ENCODE measurements around the gene LRG1.

LRG1 gene

DNA sequence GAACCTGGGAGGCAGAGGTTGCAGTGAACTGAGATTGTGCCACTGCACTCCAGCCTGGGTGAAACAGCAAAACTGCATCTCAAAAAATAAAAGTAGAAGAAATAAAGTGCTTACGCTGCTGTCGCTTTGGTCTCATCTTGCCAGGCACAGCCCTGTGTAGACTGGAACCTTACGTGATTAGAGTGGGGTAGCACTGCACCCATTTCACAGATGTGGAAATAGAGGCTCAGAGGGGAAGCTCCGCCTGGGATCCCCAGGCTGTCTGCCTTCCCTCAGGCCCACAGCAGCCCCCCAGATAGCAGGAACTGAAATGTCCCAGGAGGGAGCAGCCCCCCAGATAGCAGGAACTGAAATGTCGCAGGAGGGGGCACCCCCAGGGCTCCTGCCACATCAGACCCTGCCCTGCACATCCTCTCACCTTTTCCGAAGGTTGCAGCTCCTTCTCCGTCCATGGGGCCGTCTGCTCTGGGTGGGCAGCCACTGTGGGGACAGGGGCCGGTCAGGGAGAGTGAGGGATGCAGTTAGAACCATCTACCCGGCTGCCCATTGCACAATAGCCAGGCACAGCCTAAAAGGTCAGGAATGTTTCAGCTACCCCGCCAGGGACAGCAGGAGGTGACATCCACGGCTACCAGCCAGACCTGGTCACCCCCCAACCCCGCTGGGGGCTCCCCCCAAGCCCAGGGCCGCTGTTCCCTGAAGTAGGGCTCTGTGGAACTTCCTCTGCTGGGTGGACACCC lies 23.5 kb downstream of the LRG1 start:
- no peak overlapping the region for H3K27ac Mint-ChIP-seq
- H3K27me3 Mint-ChIP-seq: peaks cover 54% of the 10 kb centered on the region
- no peak for ATAC-seq
- no peaks in the 10 kb centered on the region for H3K9me3 Mint-ChIP-seq
- H3K4me1 Mint-ChIP-seq: no peaks in the 10 kb centered on the region
- no peak overlapping the region for H3K4me3 Mint-ChIP-seq
- no peaks in the 10 kb centered on the region for H3K36me3 Mint-ChIP-seq

GRCh38 chr19:4515732-4516131 lies 24.1 kb downstream of the LRG1 start:
- H3K9me3 Mint-ChIP-seq: no peaks in the 10 kb centered on the region
- no peak overlapping the region for H3K27ac Mint-ChIP-seq
- no peak for ATAC-seq
- H3K36me3 Mint-ChIP-seq: no peaks in the 10 kb centered on the region
- H3K4me1 Mint-ChIP-seq: no peaks in the 10 kb centered on the region
- peaks cover 48% of the 10 kb centered on the region for H3K27me3 Mint-ChIP-seq
- no peak overlapping the region for H3K4me3 Mint-ChIP-seq

GRCh38 chr19:4513248-4513647 lies 26.6 kb downstream of the LRG1 start:
- H3K27ac Mint-ChIP-seq: no peak overlapping the region
- H3K9me3 Mint-ChIP-seq: no peaks in the 10 kb centered on the region
- H3K27me3 Mint-ChIP-seq: peaks cover 26% of the 10 kb centered on the region
- H3K36me3 Mint-ChIP-seq: no peaks in the 10 kb centered on the region
- ATAC-seq: no peak
- H3K4me1 Mint-ChIP-seq: no peaks in the 10 kb centered on the region
- H3K4me3 Mint-ChIP-seq: no peak overlapping the region

- Mint-ChIP-seq H3K4me3 (no peak overlapping the region), H3K36me3 (no peaks in the 10 kb centered on the region), H3K27ac (no peak overlapping the region), H3K27me3 (peaks cover 15% of the 10 kb centered on the region), H3K4me1 (no peaks in the 10 kb centered on the region), H3K9me3 (no peaks in the 10 kb centered on the region)
- no peak for ATAC-seq
Observed at GRCh38 chr19:4512070-4512469, 27.8 kb downstream of the LRG1 start.

- ATAC-seq: no peak
- Mint-ChIP-seq H3K36me3 (peaks cover 4% of the 10 kb centered on the region), H3K27me3 (peaks cover 9% of the 10 kb centered on the region), H3K4me1 (no peaks in the 10 kb centered on the region), H3K9me3 (no peaks in the 10 kb centered on the region), H3K4me3 (no peak overlapping the region), H3K27ac (no peak overlapping the region)
Observed at GRCh38 chr19:4511300-4512054, 28.4 kb downstream of the LRG1 start.

DNA sequence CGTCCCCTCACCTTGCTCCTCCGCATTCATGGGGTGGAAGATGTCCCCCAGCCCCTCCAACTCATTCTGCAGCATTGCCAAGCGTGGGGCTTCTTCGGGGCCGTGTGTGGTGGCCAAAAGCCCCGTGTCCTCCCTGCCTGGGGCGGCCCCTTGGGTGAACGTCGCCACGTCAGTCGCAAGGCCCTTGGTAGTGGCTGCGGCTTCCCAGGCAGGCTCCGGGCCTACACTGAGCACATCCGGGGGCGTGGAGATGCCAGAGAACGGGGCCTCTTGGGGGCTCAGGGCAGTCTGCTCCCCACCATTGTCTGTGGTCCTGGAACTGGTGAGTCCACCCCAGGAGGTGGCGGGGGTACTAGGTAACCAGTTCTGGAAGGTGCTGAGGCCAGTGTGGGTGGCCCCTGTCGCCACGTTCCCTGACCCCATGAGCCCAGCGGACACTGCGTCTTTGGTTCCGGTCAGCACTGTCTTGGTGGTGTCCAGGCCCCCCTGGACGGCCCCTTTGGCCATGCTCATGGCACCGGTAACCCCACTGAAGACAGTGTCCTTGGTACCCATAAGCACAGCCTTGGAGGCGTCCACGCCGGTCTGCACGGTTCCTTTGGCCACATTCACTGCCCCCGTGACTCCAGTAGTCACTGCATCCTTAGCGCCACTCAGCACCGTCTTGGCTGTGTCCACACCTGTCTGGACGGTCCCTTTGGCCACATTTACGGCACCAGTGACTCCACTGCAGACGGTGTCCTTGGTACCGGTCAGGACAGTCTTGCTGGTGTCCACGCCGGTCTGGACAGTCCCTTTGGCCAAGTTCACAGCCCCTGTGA lies 29.2 kb downstream of the LRG1 start:
- Mint-ChIP-seq H3K4me3 (no peak overlapping the region), H3K9me3 (peaks cover 2% of the 10 kb centered on the region), H3K27me3 (peaks cover 8% of the 10 kb centered on the region), H3K36me3 (peaks cover 12% of the 10 kb centered on the region), H3K4me1 (no peaks in the 10 kb centered on the region), H3K27ac (no peak overlapping the region)
- peak; percentile 13 for ATAC-seq

DNA sequence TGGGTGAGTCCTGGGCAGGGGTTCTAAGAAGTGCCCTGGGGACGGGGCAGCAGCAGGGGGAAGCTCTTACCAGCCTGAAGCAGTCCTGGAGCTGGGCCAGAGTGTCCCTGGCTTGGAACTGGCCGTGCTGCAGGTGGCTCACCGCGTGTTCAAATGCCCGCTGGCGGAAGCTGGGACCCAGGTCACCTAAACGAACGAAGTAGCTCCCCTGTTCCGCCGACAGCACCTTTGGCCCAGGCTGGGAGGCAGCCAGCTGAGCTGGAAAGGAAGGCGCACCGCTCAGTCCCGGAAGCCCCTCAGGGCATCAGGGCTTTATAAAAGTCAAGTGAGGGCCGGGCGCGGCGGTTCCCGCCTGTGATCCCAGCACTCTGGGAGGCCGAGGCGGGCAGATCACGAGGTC lies 31.1 kb downstream of the LRG1 start:
- H3K4me1 Mint-ChIP-seq: no peaks in the 10 kb centered on the region
- ATAC-seq: no peak
- no peak overlapping the region for H3K4me3 Mint-ChIP-seq
- no peak overlapping the region for H3K27ac Mint-ChIP-seq
- peaks cover 2% of the 10 kb centered on the region for H3K9me3 Mint-ChIP-seq
- peaks cover 26% of the 10 kb centered on the region for H3K36me3 Mint-ChIP-seq
- peaks cover 7% of the 10 kb centered on the region for H3K27me3 Mint-ChIP-seq

DNA sequence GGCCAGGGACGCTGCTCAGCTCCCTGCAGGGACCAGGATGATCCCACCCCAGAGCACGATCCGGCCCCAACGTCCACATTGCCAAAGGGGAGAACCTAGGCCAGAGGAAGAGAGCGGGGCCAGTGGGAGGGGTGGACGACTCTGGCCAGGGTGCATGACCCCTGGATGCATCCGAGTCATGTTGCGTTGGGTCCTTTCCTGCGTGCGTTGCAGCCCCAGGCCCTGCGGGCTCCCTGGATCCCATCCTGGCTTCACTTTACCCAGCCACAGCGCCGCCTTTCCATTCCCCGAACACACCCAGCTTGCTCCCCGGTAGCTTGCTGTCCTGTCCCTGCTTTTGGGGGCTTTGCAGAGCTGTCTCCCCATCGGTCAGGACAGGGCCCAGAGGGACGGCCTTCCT lies 32.0 kb downstream of the LRG1 start:
- H3K27ac Mint-ChIP-seq: no peak overlapping the region
- no peak for ATAC-seq

GRCh38 chr19:4507150-4507452 lies 32.7 kb downstream of the LRG1 start:
- H3K4me1 Mint-ChIP-seq: no peaks in the 10 kb centered on the region
- no peak overlapping the region for H3K27ac Mint-ChIP-seq
- no peak for ATAC-seq
- H3K4me3 Mint-ChIP-seq: no peak overlapping the region
- no peaks in the 10 kb centered on the region for H3K27me3 Mint-ChIP-seq
- peaks cover 2% of the 10 kb centered on the region for H3K9me3 Mint-ChIP-seq
- peaks cover 26% of the 10 kb centered on the region for H3K36me3 Mint-ChIP-seq

More for the DNA sequence above, 32.0 kb downstream of the LRG1 start:
- no peaks in the 10 kb centered on the region for H3K27me3 Mint-ChIP-seq
- peaks cover 2% of the 10 kb centered on the region for H3K9me3 Mint-ChIP-seq
- H3K36me3 Mint-ChIP-seq: peaks cover 26% of the 10 kb centered on the region
- no peak overlapping the region for H3K4me3 Mint-ChIP-seq
- H3K4me1 Mint-ChIP-seq: no peaks in the 10 kb centered on the region

- Mint-ChIP-seq H3K36me3 (peaks cover 26% of the 10 kb centered on the region), H3K4me3 (no peak overlapping the region), H3K4me1 (no peaks in the 10 kb centered on the region), H3K9me3 (peaks cover 2% of the 10 kb centered on the region), H3K27ac (no peak overlapping the region), H3K27me3 (no peaks in the 10 kb centered on the region)
- ATAC-seq: no peak
Observed at GRCh38 chr19:4506449-4507149, 33.2 kb downstream of the LRG1 start.

- Mint-ChIP-seq H3K27ac (no peak overlapping the region), H3K36me3 (peaks cover 28% of the 10 kb centered on the region), H3K4me3 (no peak overlapping the region), H3K9me3 (peaks cover 2% of the 10 kb centered on the region), H3K4me1 (no peaks in the 10 kb centered on the region), H3K27me3 (no peaks in the 10 kb centered on the region)
- ATAC-seq: no peak
Observed at GRCh38 chr19:4505570-4506448, 34.0 kb downstream of the LRG1 start.

GRCh38 chr19:4504891-4505569 lies 34.8 kb downstream of the LRG1 start:
- H3K27ac Mint-ChIP-seq: no peak overlapping the region
- H3K36me3 Mint-ChIP-seq: peaks cover 36% of the 10 kb centered on the region
- peaks cover 2% of the 10 kb centered on the region for H3K9me3 Mint-ChIP-seq
- no peaks in the 10 kb centered on the region for H3K4me1 Mint-ChIP-seq
- H3K27me3 Mint-ChIP-seq: no peaks in the 10 kb centered on the region
- no peak for ATAC-seq
- no peak overlapping the region for H3K4me3 Mint-ChIP-seq

- H3K4me3 Mint-ChIP-seq: no peak overlapping the region
- H3K27me3 Mint-ChIP-seq: no peaks in the 10 kb centered on the region
- no peaks in the 10 kb centered on the region for H3K4me1 Mint-ChIP-seq
Observed at GRCh38 chr19:4504297-4504701, 35.5 kb downstream of the LRG1 start.

GRCh38 chr19:4503825-4504170 lies 36.0 kb downstream of the LRG1 start:
- Mint-ChIP-seq H3K9me3 (peaks cover 2% of the 10 kb centered on the region), H3K36me3 (peaks cover 47% of the 10 kb centered on the region), H3K27ac (no peak overlapping the region), H3K4me1 (no peaks in the 10 kb centered on the region), H3K4me3 (no peak overlapping the region), H3K27me3 (no peaks in the 10 kb centered on the region)
- ATAC-seq: no peak

More at GRCh38 chr19:4504297-4504701, 35.5 kb downstream of the LRG1 start:
- Mint-ChIP-seq H3K27ac (no peak overlapping the region), H3K9me3 (peaks cover 2% of the 10 kb centered on the region), H3K36me3 (peaks cover 43% of the 10 kb centered on the region)
- ATAC-seq: no peak

Data from stimulated activated memory B cell treated with anti-CD40 and anti-IgM and Interleukin-4, amounts not matched to agents 10 μg/mL and 1 μg/mL and 100 μg/mL, for 72 hours (primary cell).